Uterus (tissue), 2 donors: ENCODE data around the gene RSL24D1.

Source experiments
- CTCF ChIP-seq, 4 experiments: fragments of 200-600 bp in 2 of 4; fragments of 450-650 bp in 2 of 4; sonication (generic) in 2 of 4; IDR thresholded peaks; one replicate each; pipeline ENCODE4 v1.5.1; 2016 to 2019; ENCODE audit warnings: antibody characterized with exemption in 4 of 4, mild to moderate bottlenecking in 2 of 4, moderate library complexity in 1 of 4
- POLR2A ChIP-seq, 2 donors: fragments of 450-650 bp; IDR thresholded peaks; one replicate each; pipeline ENCODE4 v1.6.1; 2016; ENCODE audit warnings: antibody characterized with exemption in 2 of 2, mild to moderate bottlenecking in 1 of 2, moderate library complexity in 1 of 2

- TF ChIP-seq CTCF (IDR thresholded peaks at IDR 0.05) (no peak), POLR2A (IDR thresholded peaks at IDR 0.05) (no peak)
Observed at GRCh38 chr15:55222588-55222987, 25.8 kb upstream of the RSL24D1 start.
